KOPT-K1 (cell line): ENCODE measurements around the gene FBXO42.
"Not testable (repeated sequence)": the region's sequence is repeated elsewhere in the genome, so short reads cannot be mapped to it uniquely, and the experiment has no call there.

Experiments
- H3K27ac ChIP-seq: fragments of 200-600 bp; sonication (generic); 2 replicates; pipeline ENCODE4 v1.5.1; 2016; ENCODE audit warnings: antibody characterized with exemption, mild to moderate bottlenecking, low read depth, low read length; ENCODE audit not compliant: poor library complexity, severe bottlenecking
- H3K36me3 ChIP-seq: fragments of 200-600 bp; sonication (generic); 2 replicates; pipeline ENCODE4 v1.5.1; 2017; ENCODE audit warnings: antibody characterized with exemption, mild to moderate bottlenecking, low read length, moderate library complexity; ENCODE audit not compliant: insufficient read depth
- H3K9me3 ChIP-seq: fragments of 200-600 bp; sonication (generic); 2 replicates; pipeline ENCODE4 v1.5.1; 2017; ENCODE audit warnings: antibody characterized with exemption, low read length, mild to moderate bottlenecking; ENCODE audit not compliant: insufficient read depth, poor library complexity, severe bottlenecking

Gene FBXO42

DNA sequence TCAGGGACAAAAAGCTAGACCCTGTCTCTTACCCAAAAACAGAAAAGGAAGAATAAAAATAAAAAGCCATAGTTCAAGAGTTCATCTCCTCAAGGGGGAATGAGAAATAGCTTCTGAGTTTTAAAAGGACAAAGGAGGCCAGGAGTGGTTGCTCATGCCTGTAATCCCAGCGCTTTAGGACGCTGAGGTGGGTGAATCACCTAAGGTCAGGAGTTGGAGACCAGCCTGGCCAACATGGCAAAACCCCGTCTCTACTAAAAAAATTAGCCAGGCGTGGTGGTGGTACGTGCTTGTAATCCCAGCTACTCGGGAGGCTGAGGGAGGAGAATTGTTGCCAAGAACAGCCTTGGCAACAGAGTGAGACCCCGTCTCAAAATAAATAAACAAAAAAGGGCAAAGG lies 76.7 kb downstream of the FBXO42 start:
- Histone ChIP-seq H3K27ac (no peak overlapping the region), H3K9me3 (no peaks in the 10 kb centered on the region), H3K36me3 (peaks cover 24% of the 10 kb centered on the region)

DNA sequence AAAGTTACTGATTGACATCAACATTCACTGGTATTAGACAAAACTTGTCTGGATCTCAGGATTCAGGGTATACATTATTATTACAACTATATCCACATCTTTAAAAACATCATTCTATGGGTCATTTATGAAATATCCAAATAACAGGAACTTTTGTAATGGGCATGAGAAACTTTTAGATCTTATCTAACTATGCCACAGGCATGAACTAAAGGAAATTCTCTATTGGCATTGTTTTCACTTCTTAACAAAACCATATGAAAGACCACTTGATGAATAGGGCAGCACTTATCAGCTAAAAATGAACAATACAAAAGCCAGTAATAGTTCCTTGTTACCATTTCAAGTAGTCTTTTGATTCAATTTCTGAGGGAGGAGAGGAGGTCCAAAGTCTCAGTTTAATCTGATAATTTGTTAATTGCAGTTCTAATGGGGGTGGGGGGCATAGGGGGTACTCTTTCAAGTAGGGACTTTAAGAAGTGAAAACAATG lies 84.5 kb downstream of the FBXO42 start:
- Histone ChIP-seq H3K9me3 (no peaks in the 10 kb centered on the region), H3K27ac (no peak overlapping the region), H3K36me3 (peaks cover 5% of the 10 kb centered on the region)

DNA sequence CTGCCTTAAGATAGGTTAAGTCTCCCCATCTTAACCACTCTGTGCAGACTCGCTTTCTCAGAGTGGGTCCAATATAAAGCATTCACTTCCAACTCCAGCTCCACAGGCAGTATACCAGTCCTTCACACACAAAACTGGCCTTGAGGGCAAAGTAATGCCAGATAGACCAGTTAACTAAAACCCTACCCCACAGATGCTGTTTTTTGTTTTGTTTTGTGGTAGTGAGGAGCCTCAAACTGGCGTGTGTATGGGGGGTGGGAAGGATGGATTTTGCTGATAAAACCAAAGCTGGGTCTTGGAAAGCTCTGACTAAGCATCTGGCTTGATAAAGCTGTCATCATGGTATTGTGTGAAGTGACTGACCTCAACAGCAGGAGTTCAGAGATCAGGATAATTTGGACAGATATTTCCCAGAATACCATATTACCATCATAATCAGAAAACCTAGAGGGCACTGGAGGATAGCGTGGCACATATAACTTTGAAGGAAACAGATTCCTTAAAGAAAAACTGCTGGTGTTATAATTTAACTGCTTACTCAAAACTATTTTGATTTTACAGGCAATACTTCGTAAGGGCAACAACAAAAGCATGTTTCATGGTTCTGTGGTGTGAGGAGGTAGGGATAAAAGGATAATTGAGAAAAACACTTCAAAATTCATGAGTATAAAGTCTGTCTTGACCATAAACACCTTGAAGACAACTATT lies 85.7 kb downstream of the FBXO42 start:
- H3K36me3 ChIP-seq, result peaks cover 5% of the 10 kb centered on the region
- no peaks in the 10 kb centered on the region for H3K9me3 ChIP-seq
- no peak overlapping the region for H3K27ac ChIP-seq

DNA sequence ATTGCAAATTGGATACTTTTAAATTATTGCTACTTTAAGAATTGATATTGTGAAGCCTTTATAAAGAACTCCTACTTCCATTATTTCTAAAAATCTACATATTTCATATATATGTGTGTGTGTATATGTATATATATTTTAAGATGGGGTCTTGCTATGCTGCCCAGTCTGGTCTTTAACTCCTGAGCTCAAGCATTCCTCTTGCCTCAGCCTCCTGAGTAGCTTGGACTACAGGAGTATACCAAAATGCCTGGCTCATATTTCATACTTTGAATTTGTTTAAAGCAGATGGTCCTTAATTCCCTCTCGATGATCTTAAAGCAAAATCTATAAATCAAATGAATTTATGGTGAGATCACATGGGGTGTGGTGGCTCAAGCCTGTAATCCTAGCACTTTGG lies 90.2 kb downstream of the FBXO42 start:
- Histone ChIP-seq H3K27ac (no peak overlapping the region), H3K9me3 (no peaks in the 10 kb centered on the region), H3K36me3 (peaks cover 3% of the 10 kb centered on the region)

DNA sequence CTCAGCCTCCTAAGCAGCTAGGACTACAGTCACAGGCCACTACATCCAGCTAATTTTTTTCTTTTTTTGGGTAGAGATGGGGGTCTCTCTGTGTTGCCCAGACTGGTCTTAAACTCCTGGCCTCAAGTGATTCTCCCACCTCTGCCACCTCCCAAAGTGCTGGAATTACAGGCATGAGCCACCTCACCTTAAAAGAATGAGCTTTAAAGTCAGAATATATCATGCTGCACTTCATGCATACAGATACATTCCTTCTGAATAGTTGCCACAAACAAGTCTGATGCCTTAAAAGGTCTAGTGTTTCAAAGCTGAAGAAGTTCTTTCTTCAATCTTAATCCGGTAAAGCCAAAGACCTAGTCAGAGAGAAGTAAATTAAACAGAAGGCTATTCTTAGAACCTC lies 91.5 kb downstream of the FBXO42 start:
- H3K36me3 ChIP-seq, result peaks cover 15% of the 10 kb centered on the region
- no peaks in the 10 kb centered on the region for H3K9me3 ChIP-seq
- no peak overlapping the region for H3K27ac ChIP-seq

DNA sequence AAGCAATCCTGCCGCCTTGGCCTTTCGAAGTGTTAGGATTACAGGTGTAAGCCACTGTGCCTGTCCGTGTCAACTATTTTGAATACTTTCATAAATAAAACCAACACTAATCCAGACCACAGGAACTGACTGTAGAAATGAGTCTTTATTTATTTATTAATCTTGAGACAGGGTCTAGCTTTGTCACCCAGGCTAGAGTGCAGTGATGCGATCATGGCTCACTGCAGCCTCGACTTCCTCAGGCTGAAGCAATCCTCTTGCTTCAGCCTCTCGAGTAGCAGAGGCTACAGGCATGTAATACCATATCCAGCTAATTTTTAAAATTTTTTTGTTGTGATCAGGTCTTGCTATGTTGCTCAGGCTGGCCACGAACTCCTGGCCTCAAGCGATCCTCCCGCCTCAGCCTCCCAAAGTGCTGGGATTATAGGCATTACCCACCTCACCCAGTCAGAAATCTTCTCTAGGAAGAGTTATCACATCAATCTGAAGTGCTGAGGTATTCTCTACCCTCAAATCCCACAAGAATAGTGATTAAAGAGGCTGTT lies 93.6 kb downstream of the FBXO42 start:
- peaks cover 37% of the 10 kb centered on the region for H3K36me3 ChIP-seq
- H3K27ac ChIP-seq, result no peak overlapping the region
- H3K9me3 ChIP-seq, result no peaks in the 10 kb centered on the region

DNA sequence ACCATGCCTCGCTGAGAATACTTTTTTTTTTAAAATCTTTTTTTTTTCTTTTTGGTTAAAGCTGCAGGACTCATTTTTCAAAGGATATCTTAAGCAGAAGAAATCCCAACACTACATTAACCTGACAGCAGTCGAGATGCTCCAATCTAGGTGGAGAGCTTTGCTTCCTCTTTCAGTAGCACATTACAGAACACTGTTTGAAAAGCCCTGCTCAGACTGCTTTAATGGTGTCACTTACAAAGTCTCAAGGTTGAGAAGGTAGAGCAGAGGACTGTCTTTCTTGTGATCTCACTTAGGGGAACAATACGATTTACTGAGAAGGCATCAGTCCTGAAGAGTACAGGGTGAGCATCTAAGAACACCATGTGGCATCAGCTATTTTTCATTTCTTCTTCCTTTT lies 94.3 kb downstream of the FBXO42 start:
- Histone ChIP-seq H3K36me3 (peaks cover 44% of the 10 kb centered on the region), H3K27ac (no peak overlapping the region), H3K9me3 (no peaks in the 10 kb centered on the region)

DNA sequence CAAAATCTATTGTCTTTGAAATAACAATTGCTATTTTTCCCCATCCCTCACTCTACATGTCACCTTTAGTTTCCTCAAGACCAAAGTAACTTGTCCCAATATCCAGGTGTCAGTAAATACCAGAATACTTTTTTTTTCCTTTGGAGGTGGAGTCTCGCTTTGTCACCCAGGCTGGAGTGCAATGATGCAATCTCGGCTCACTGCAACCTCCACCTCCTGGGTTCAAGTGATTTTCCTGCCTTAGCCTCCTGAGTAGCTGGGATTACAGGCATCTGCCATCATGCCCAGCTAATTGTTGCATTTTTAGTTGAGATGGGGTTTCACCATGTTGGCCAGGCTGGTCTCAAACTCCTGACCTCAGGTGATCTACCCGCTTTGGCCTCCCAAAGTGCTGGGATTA lies 94.7 kb downstream of the FBXO42 start:
- H3K36me3 ChIP-seq, result peaks cover 48% of the 10 kb centered on the region
- not testable (repeated sequence) for H3K9me3 ChIP-seq, H3K27ac ChIP-seq

DNA sequence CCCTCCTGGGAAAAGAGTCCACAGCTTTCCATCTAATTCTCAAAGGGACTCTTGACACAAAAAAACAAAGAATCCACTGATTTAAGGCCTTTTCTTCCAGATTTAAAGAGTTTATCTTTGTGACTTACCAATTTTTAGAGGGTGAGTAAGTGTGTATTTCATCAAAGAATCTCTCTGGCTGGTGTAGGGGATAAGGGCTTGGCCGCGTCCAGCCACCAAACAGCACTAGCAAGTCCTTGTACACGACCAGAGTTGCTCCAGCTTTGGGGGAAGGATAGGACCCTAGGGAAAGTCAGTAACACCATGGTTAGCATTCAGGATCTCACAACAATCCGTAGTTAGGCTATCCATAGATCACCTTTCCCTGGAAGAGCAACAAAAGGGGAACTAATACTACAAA lies 95.8 kb downstream of the FBXO42 start:
- Histone ChIP-seq H3K27ac (no peak overlapping the region), H3K9me3 (no peaks in the 10 kb centered on the region), H3K36me3 (peaks cover 59% of the 10 kb centered on the region)

DNA sequence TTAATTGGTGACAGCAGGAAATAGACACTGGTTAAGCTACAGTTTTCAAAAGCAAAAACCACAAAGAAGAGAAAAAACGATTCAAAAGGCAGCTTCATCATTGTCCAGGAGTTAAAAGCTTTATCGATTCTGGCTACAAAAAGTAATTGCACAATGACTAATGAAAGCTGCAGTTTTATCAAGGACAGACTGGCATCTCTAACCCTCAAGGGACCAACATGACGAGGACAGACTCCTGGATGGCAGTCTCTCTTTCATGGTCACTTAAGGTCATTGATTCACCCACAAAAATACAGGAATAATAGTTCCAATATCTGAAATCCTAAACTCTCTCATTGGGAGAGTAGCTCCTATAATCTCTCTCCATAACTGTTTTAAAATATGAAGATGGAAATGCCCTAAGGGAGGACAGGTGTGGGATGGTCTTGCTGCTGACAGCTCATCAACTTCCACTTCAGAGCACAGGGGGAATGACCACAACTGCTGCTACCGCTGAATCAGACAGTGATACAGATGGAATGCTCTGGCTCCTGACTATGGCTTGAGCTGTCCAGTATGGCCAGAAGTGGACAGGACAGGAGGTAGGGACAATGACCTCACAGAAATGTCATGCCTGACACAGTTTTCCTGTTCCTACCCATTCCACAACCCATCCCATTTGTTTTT lies 97.9 kb downstream of the FBXO42 start:
- H3K36me3 ChIP-seq, result peaks cover 70% of the 10 kb centered on the region
- H3K27ac ChIP-seq, result no peak overlapping the region
- no peaks in the 10 kb centered on the region for H3K9me3 ChIP-seq

DNA sequence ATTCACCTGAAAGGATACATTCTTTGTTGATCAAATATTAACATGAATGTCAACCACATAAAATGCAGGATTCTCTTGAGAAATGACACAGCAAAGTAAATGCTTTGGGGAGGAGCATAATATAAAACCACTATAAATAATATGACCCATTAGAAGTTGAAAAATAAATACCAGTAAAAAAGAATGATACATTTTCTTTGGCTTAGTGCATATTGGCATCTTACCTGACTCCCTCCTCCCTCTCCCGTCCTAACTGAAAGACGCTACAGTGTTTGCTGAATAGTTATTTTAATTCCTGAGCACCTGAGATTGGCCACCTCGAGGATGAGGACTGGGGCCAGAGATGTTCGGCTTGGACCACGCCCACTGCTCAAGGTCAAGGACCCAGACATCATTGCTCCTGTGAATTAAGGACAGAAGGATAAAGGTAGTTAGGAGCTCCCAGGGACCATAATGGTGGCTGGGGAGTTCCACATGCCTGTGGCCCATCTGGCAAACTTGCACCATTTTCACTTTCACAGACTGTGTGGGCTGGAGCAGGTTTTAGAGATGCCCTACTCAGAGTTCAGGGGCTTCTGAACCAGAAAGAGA lies 98.9 kb downstream of the FBXO42 start:
- H3K36me3 ChIP-seq, result peaks cover 70% of the 10 kb centered on the region
- H3K27ac ChIP-seq, result no peak overlapping the region
- H3K9me3 ChIP-seq, result no peaks in the 10 kb centered on the region

DNA sequence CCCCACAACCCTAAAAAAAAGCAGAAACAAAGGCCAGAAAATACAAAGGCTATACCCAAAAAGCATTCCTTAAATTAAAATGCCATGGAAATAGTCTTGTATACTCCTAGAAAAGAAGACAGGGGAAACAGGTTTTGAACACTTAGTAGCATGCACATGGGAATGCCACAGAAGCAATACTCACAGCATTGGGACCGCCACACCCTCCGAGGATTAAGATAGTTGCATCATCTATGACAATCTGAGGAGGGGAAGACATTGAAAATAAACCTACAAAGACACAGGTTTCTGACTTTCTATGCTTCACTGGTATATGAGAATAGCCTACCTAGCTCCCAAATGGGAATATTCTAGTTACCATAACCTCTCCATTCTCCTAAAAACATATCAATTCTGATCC lies 99.4 kb downstream of the FBXO42 start:
- peaks cover 74% of the 10 kb centered on the region for H3K36me3 ChIP-seq
- no peaks in the 10 kb centered on the region for H3K9me3 ChIP-seq
- no peak overlapping the region for H3K27ac ChIP-seq

DNA sequence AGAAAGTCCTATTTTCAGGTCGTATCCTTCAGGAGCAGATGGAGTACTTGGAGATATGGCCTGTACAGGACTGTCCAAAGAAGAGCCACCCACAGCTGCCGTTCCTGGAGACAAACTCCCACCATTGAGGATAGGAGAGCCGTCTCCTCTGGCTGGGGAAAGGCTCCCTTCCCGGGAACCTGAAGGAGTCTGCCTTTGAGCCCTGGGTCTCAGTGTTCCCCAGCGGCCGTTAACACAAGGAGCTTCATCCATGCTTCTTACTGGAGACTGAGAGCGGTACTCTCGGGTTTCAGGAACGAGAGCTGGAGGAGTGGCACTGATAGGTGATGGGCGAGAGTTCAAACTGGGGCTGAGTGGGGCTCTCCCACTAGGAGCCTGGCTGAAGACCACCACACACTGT lies 100.9 kb downstream of the FBXO42 start:
- Histone ChIP-seq H3K27ac (no peak overlapping the region), H3K9me3 (no peaks in the 10 kb centered on the region), H3K36me3 (peaks cover 77% of the 10 kb centered on the region)

DNA sequence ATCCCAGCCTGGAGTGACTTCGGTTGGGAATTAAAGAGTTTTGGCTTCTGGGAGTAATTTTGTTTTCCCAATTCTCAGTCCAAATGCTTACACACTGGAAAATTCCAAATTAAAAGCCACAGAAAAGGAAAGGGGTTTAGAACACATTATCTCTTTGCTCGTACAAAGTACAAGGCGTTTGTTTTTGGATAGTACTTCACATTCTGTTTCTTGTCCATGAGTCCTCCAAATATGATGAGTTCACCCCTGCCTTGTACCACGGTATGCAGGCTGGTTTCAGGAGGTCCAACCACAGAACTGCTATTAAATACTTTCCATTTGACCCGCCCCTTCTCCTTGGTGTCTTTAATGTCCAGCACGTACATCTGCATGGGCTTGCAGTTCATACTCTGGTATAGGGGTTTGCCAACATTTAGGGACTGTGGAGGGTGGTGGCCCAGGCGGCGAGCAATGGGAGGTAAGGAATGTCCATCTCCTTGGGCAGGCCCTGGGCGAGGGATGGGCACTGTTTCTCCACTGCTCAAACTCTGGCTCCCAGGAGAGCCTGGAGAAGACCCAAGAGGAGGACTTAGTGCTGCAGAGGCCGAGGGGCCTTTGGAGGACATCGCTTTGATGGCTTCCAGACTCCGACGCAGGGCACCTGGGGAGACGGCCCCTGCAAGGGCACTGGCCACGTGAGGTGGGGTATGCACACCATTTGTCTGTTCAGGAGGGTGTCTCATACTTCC lies 101.6 kb downstream of the FBXO42 start:
- Histone ChIP-seq H3K27ac (no peak overlapping the region), H3K36me3 (peaks cover 70% of the 10 kb centered on the region), H3K9me3 (no peaks in the 10 kb centered on the region)
